ENCODE data around the gene PAK1.

Gene PAK1

DNA sequence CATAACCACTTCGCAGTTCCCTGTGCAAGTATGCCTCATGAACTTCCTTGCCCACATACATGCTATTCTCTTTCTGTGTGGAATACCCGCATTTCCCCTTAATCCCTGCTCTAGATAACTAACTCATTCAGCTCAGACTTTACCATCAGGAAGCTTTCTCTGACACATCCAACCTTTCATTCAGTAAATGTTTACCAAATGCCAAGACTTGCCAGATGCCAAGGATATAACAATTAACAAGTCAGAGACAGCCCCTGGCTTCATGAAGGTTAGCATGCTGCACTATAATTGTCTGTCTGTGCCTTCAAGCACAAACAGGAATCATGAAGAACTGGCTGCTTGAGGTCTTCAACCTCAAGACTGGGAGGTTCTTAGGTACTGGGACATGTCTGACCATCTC, 101.2 kb downstream of the PAK1 start:
- no peaks in the 10 kb centered on the region for H3K27me3 ChIP-seq (replicated peaks; ENCODE audit: control insufficient read depth, insufficient read depth, low read length)
- DNase-seq (ENCODE audit: extremely low read depth, insufficient read length) = no peak
- peaks cover 6% of the 10 kb centered on the region for H3K36me3 ChIP-seq (ENCODE audit: control insufficient read depth, insufficient read depth, low read length)
- H3K4me3 ChIP-seq (replicated peaks; ENCODE audit: low read depth, low read length) = no peak overlapping the region
- TF ChIP-seq, protein P1, sequence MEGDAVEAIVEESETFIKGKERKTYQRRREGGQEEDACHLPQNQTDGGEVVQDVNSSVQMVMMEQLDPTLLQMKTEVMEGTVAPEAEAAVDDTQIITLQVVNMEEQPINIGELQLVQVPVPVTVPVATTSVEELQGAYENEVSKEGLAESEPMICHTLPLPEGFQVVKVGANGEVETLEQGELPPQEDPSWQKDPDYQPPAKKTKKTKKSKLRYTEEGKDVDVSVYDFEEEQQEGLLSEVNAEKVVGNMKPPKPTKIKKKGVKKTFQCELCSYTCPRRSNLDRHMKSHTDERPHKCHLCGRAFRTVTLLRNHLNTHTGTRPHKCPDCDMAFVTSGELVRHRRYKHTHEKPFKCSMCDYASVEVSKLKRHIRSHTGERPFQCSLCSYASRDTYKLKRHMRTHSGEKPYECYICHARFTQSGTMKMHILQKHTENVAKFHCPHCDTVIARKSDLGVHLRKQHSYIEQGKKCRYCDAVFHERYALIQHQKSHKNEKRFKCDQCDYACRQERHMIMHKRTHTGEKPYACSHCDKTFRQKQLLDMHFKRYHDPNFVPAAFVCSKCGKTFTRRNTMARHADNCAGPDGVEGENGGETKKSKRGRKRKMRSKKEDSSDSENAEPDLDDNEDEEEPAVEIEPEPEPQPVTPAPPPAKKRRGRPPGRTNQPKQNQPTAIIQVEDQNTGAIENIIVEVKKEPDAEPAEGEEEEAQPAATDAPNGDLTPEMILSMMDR (IDR thresholded peaks at IDR 0.05; ENCODE audit: insufficient read depth, low read length, poor library complexity, severe bottlenecking) = no peak

DNA sequence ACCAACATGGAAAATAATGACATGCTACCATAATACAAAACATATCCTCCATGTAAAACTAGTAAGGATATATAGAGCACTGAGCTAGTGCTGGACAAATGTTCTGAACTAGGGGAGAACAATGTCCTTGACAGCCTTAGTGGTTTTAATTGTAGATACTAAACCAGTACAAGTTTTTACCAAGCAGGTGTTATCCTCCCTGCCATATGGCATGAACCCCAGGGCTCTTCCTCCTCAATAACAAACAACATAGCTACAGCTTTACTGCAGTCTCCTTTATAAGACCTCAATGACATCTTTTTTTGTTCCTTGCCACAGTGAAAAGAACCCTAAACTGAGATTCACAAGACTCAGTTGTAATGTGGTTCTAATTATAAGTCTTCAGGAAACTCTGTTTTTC, 102.2 kb downstream of the PAK1 start:
- TF ChIP-seq, protein P1 (IDR thresholded peaks at IDR 0.05; ENCODE audit: insufficient read depth, low read length, poor library complexity, severe bottlenecking) = no peak
- no peak for DNase-seq (ENCODE audit: extremely low read depth, insufficient read length)
- peaks cover 5% of the 10 kb centered on the region for H3K36me3 ChIP-seq (ENCODE audit: control insufficient read depth, insufficient read depth, low read length)
- no peak overlapping the region for H3K4me3 ChIP-seq (replicated peaks; ENCODE audit: low read depth, low read length)
- H3K27me3 ChIP-seq (replicated peaks; ENCODE audit: control insufficient read depth, insufficient read depth, low read length) = no peaks in the 10 kb centered on the region

DNA sequence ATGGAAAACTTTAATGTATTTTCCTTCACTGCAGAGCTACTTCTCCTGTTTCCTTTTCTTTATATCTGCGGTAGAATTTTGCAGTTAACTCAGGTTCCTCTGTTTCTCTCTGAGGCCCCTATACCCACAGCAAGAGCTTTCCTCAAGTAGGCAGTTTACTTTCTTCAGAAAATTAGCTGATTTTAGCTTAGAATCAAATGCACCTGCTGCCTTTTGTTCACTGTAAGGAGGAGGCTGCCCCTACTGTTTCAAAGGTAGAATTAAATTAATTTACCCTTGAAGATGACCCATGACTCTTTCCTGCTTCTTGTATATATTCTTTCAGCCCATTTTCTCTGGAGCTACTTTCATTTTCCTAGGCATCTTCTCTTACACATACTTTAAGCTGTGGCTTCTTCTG, 103.7 kb downstream of the PAK1 start:
- DNase-seq (ENCODE audit: extremely low read depth, insufficient read length) = no peak
- no peaks in the 10 kb centered on the region for H3K27me3 ChIP-seq (replicated peaks; ENCODE audit: control insufficient read depth, insufficient read depth, low read length)
- TF ChIP-seq, protein P1 (IDR thresholded peaks at IDR 0.05; ENCODE audit: insufficient read depth, low read length, poor library complexity, severe bottlenecking) = no peak
- peaks cover 5% of the 10 kb centered on the region for H3K36me3 ChIP-seq (ENCODE audit: control insufficient read depth, insufficient read depth, low read length)
- H3K4me3 ChIP-seq (replicated peaks; ENCODE audit: low read depth, low read length) = no peak overlapping the region

DNA sequence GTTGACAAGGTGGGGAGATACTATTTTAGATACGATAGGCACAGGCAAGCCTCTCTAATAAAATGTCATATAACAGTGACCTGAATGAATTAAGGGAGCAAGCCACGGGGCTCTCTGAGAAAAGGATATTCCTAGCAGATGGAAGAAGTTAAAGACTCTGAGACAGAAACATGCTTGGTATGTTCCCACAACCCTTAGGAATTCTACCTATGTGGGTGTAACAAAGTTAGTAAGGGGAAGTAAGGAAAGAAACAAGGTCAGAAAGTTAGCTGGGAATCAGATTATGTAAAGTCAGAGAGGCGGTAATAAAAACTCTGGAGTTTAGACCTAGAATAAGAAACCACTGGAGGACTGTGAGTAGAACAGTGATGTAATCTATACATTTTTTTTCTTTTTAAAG, 112.7 kb downstream of the PAK1 start:
- Histone ChIP-seq H3K27me3 (replicated peaks; ENCODE audit: control insufficient read depth, insufficient read depth, low read length) (no peaks in the 10 kb centered on the region), H3K4me3 (replicated peaks; ENCODE audit: low read depth, low read length) (no peak overlapping the region), H3K36me3 (ENCODE audit: control insufficient read depth, insufficient read depth, low read length) (peaks cover 6% of the 10 kb centered on the region)
- no peak for DNase-seq (ENCODE audit: extremely low read depth, insufficient read length)
- TF ChIP-seq, protein P1 (IDR thresholded peaks at IDR 0.05; ENCODE audit: insufficient read depth, low read length, poor library complexity, severe bottlenecking) = no peak

DNA sequence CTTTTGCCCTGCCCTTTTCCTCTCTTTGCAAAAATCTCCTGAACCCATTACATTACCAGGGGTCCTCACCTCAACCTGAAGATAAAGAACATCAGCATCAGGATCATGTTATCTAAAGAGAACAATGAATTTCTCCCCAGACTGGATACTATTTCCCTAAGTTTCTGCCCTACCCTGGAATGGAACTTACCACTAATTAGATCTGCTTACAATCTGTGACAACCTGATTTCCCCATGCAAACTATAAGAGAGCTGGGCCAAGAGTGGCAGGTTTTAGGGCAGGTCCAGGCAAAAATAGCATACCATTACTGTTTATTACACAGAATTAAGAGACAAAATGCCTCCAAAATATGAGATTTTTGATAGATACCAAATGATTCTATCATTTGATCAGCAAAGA, 114.4 kb downstream of the PAK1 start:
- TF ChIP-seq, protein P1 (IDR thresholded peaks at IDR 0.05; ENCODE audit: insufficient read depth, low read length, poor library complexity, severe bottlenecking) = no peak
- Histone ChIP-seq H3K27me3 (replicated peaks; ENCODE audit: control insufficient read depth, insufficient read depth, low read length) (no peaks in the 10 kb centered on the region), H3K4me3 (replicated peaks; ENCODE audit: low read depth, low read length) (no peak overlapping the region), H3K36me3 (ENCODE audit: control insufficient read depth, insufficient read depth, low read length) (peaks cover 8% of the 10 kb centered on the region)
- DNase-seq (ENCODE audit: extremely low read depth, insufficient read length) = no peak

DNA sequence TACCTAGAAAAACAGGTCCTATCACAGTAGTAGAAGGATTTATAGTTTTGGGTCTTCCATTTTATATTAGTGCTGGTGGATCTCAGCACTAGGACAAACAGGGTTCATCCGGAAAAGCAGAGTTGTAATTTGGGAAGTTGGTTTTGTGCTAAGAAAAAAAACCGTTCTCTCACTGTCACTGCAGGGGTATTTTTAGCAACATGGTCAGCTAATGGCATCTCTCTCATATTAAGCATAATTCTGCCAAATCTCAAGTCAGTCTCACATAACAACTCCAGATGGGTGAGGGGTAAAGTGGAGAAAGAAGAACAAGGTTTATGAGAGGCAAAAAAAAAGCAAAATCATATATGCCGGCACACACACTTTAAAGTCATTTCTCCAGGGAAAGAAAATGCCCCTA, 120.8 kb downstream of the PAK1 start:
- no peaks in the 10 kb centered on the region for H3K27me3 ChIP-seq (replicated peaks; ENCODE audit: control insufficient read depth, insufficient read depth, low read length)
- peaks cover 9% of the 10 kb centered on the region for H3K36me3 ChIP-seq (ENCODE audit: control insufficient read depth, insufficient read depth, low read length)
- no peak for DNase-seq (ENCODE audit: extremely low read depth, insufficient read length)
- TF ChIP-seq, protein P1 (IDR thresholded peaks at IDR 0.05; ENCODE audit: insufficient read depth, low read length, poor library complexity, severe bottlenecking) = no peak
- H3K4me3 ChIP-seq (replicated peaks; ENCODE audit: low read depth, low read length) = no peak overlapping the region
